Measurements from ENCODE around the gene SCN7A.
"Not testable (repeated sequence)": the region's sequence is repeated elsewhere in the genome, so short reads cannot be mapped to it uniquely, and the experiment has no call there.

SCN7A gene

GRCh38 chr2:166410828-166411472 lies 83.1 kb downstream of the SCN7A start:
- no peak for TF ChIP-seq CTCF (IDR thresholded peaks at IDR 0.05; ENCODE audit: low read depth, low read length, missing control alignments)
- DNase-seq (ENCODE audit: low read depth): no peak
- no peak overlapping the region for H3K4me3 ChIP-seq (ENCODE audit: low read depth, low read length)

- DNase-seq (ENCODE audit: low read depth); H3K4me3 ChIP-seq (ENCODE audit: low read depth, low read length): not testable (repeated sequence)
Measured at GRCh38 chr2:166407746-166408145, 86.3 kb downstream of the SCN7A start.

DNA sequence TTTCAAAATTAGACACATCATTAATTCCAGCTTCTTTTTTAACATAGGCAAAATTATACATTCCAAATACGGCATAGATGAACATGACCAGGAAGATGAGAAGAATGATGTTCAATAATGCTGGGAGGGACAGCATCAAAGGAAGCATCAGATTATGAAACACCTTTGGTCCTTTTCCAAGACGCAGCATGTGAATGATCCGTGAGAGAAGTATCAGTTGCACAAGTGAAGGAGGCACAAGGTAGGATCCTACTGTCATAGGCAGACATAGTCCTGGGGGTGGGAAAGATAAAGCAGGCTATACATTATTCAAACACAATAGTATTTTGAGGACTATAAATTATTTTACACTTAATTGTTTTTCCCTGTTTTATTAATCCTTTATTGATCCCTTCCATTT lies 87.7 kb downstream of the SCN7A start:
- H3K4me3 ChIP-seq (ENCODE audit: low read depth, low read length): no peak overlapping the region
- TF ChIP-seq CTCF (IDR thresholded peaks at IDR 0.05; ENCODE audit: low read depth, low read length, missing control alignments): no peak
- DNase-seq (ENCODE audit: low read depth): no peak

GRCh38 chr2:166405569-166405926 lies 88.5 kb downstream of the SCN7A start:
- H3K4me3 ChIP-seq (ENCODE audit: low read depth, low read length): no peak overlapping the region
- TF ChIP-seq CTCF (IDR thresholded peaks at IDR 0.05; ENCODE audit: low read depth, low read length, missing control alignments): no peak
- no peak for DNase-seq (ENCODE audit: low read depth)

DNA sequence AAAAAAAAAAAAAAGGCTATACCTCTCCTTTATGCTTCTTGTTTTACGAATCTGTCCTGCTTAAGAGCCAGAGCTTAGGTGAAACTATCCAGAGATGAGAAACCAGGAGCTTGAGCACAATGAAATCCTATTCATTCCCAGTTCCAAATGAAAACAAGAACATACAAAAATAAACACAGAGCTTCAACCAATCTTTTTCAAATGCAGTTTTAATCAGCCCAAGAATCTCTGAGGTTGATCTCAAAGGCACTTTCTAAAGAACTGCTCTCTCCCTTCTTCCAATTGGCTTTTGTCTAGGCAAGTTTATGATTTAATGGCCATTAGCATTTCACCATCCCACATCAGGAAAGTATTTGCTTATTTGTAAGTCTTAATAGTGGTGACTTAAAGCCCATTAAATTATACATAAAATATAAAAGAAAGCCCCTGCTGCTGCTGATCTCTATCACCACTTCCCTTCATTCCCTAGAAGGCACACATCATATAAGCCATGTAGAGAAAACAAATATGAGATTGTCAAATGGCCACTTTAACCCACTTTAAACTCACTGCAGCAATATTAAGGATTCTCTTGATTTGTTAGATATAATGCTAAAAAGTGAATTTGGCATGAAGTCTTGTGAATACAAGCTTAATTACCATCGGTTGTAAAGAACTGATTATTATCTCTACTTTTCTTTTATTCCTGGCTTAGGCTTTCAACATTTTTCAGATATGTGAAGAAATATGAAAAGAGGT lies 89.0 kb downstream of the SCN7A start:
- H3K4me3 ChIP-seq (ENCODE audit: low read depth, low read length): no peak overlapping the region
- DNase-seq (ENCODE audit: low read depth): no peak
- no peak for TF ChIP-seq CTCF (IDR thresholded peaks at IDR 0.05; ENCODE audit: low read depth, low read length, missing control alignments)

DNA sequence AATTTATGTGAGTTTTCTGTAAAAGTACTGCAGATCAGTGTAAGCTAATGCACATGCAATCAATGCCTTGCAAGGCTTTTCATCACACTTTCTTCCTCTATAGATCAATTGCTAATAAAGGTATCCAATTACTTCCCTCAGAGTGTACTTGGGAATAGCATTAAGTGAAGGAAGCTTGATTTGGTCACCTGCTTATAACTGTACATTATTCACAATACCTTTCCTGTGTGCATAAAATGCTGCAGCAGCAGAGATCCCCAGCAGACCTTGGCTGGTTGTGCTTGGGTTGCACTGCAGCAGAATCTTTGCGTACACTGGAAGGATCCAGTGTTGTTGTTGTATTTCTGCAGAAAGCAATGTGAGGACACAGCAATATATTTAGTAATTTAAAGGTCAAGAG lies 99.8 kb downstream of the SCN7A start:
- DNase-seq (ENCODE audit: low read depth): no peak
- TF ChIP-seq CTCF (IDR thresholded peaks at IDR 0.05; ENCODE audit: low read depth, low read length, missing control alignments): no peak
- no peak overlapping the region for H3K4me3 ChIP-seq (ENCODE audit: low read depth, low read length)

DNA sequence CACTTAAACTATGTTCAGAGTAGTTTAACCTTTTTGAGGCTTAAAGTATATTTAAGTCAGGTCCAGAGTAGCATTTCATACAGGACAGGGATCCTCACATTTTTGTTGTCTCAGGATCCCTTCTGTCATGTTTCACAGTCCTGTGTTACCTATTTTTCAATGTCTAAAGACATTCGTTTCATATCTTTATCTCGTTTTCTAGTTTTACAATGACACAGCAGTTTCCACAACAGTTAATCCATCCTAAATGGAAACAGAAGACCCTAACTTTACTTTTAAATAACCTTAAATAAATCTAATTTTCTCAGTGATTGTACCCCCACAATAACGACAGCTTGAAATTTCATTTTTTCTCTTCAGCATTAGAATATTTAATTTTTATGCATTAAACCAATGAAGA lies 101.0 kb downstream of the SCN7A start:
- no peak for TF ChIP-seq CTCF (IDR thresholded peaks at IDR 0.05; ENCODE audit: low read depth, low read length, missing control alignments)
- no peak overlapping the region for H3K4me3 ChIP-seq (ENCODE audit: low read depth, low read length)
- no peak for DNase-seq (ENCODE audit: low read depth)
